HG03460 (cell line): ENCODE measurements around the gene PEPD.

Source experiments
- ATAC-seq: cut with Tn5 transposase; IDR thresholded peaks from one replicate; pipeline ENCODE4 v1.9.1; 2021; ENCODE audit not compliant: unreplicated experiment

Gene PEPD

GRCh38 chr19:33461256-33462111 lies 60.1 kb downstream of the PEPD start:
- ATAC-seq = no peak

DNA sequence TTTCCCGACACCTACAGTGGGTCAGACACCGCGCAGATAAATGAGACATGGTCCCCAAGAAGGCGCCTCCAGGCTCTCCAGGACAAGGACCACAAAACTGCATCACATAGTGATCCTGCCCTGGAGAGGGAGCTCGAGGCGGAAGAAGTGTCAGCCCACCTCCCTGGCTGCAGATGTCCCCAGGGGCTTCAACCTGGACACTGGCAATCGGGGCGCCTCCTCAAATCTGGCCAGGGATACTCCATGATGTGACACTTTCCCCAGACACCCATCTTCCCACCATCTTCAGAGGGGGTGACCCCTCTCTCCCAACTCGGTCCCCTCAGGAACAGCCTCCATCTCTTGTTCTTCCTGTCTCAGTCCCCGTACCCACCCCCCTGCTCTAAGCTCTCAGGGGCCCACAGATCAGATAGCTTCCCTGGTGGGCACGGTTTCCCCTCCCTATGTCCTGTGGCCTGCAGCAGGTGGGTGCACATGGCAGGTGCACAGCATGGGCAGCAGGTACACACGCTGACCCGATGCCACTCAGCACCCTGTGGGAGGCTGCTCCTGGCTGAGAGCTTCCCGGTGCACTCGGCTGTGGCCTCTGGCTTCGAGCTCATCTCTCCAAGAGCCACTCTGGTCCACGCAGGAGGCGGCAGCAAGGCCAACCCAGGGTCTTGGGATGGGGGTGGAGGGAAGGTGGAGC lies 61.2 kb downstream of the PEPD start:
- no peak for ATAC-seq

DNA sequence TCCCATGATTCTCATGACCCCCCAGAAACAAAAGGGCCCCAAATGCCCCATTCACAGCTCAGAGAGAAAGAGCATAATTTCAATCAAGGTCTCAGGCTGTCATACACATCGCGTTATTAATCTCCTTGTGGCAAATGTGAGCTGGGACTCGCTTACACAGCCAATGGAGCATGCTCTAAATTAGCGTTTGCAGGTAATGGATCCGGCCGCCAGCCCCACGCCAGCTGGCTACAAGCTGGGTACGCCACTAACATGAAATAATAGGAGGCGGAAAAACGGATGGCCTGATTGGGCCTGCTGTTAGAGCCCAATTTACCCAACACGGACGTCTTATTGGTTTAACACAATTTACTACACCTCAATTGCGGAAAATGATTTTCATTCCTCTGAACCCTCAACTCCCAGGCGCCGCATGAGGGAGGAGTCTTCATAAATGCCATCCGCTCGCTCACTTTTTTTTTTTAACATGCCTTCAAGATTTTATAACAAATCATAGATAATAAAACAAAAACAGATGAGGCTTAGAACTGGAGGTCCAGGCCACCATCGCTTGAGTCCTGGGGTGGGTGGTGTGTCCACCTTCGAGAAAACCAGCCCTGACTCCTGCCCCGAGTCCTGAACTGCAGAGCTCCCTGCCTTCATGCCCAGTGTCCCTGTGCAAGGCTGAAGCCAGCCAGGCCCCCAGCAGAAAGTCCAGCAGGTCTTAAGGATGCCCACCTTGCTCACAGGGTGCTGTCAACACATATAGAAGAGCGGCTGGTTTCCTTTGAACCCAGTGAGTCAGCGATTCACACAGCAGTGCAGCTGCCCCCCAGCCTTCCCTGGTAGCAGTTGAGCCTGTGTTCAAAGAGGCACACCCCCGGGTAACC lies 62.1 kb downstream of the PEPD start:
- ATAC-seq = no peak

DNA sequence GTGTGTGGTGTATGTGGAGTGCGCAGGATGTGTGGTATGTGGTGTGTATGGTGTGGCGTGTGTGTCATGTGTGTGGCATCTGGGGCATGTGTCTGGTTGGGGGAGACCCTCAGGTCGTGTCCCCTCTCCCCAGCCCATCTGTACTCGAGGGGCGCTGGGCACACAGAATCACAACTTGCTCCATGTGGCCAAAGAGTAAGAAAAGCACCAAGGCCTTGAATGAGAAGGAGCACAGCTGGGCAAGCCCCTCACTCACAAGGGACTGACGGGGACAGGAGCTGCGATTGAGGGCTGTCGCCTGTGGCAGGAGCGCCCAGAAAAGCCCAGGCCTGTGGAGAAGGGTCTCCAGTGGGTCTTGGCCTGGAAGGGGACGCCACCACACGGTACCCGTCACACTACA lies 62.8 kb downstream of the PEPD start:
- no peak for ATAC-seq

DNA sequence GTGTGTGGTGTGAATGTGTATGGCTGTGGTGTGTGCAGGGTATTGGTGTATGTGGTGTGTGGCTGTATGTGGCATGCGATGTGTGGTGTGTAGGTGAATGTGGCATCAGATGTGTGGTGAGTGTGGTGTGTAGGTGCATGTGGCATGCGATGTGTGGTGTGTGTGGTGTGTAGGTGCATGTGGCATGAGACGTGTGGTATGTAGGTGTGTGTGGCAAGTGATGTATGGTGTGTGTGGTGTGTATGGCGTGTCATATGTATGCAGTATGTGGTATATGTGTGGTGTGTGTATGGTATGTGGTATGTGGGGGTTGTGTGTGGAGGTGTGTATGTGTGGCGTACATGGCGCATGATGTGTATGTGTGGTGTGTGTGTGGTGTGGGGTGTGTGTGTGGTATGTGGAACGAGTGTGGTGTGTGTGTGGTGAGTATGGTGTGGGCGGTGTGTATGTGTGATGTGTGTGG lies 63.4 kb downstream of the PEPD start:
- no peak for ATAC-seq

GRCh38 chr19:33456845-33457220 lies 64.8 kb downstream of the PEPD start:
- ATAC-seq = no peak

- no peak for ATAC-seq
Measured at GRCh38 chr19:33456076-33456844, 65.3 kb downstream of the PEPD start.

DNA sequence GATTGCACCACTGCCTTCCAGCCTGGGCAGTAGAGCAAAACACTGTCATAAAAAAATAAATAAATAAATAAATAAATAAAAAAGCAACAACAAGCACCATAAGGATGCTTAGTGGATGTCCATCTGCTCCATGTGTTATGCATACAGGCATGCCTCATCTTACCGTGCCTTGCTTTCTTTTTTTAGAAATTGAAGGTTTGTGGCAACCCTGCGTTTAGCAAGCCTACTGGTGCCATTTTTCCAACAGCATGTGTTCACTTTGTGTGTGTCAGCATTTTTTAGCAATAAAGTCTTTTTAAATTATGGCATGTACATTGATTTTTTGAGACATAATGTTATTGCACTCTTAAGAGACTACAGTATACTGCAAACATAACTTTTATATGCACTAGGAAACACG lies 68.3 kb downstream of the PEPD start:
- ATAC-seq = no peak

- ATAC-seq = no peak
Measured at GRCh38 chr19:33450689-33451088, 70.9 kb downstream of the PEPD start.

DNA sequence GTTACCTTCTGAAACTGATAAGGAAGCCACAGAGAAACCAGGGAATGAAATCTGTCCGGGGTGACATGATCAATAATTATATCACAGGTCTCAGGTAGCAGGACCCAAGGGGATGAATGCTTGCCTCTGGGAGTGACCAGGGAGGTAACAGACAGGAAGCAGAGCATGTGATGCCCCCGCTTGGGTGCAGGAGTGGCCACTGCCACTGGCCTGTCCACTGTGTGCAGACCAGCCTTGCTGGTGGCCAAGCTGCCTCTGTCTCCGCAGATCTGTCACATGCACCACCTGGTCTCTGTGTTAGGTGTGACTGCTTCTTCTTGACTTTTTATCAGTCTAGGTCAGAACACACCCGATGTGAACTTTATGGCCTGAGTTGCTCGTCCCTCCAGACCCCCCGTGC lies 71.8 kb downstream of the PEPD start:
- ATAC-seq = no peak

DNA sequence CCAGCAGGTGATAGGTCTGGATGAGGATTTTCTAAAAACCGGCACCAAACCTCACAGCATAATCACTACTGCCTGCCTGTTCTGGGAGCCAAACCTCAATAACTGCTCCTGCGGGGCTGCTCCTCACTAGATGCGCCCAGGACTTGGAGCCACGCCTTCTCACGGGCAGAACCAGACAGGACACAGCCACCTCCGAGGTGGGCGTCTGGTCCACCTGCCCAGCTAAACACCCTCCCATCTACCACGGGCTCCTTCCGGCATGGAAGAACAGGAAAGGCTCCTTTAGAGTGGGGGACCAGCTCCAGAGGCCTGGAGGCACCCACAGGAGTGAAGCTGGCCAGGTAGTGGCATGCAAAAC lies 73.5 kb downstream of the PEPD start:
- no peak for ATAC-seq

DNA sequence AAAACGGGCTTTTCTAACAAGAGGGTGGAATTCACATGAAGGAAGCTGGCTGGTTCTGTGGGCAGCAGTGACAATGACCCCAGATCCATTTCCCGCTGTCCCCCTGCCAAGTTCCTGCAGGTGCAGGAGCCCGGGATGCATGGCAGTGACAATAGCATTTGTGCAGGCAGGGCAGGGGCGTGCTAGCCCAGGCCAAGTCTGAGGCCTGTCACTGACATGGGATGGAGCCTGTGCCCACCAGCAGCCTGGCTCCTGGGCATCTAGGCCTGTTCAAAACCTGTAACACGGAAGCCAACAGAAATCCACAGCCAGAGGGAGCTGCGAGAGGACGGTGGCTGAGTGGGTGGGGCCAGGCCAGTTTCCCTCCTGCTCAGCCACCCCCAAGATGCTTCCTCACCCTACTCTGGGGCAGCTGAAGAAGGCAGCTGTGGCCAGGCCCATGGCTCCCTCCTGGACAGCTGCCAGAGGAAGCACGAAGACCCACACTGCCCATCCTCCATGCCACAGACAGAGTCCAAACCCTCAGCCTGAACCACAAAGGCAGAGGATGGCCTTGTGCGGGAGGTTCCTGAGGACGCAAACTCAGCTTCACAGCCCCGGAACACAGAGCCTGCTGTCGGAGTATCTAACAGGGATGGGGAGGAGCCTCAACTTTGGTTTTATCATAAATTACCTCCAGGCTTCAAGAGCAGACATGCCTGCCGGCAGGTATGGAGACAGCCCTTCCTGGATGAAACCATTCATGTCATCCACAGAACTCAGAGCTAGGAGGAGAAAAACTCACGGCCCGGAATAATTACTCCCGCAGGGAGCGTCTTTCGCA lies 74.0 kb downstream of the PEPD start:
- no peak for ATAC-seq

GRCh38 chr19:33446330-33447293 lies 75.0 kb downstream of the PEPD start:
- ATAC-seq = no peak

GRCh38 chr19:33445442-33446329 lies 75.9 kb downstream of the PEPD start:
- no peak for ATAC-seq

DNA sequence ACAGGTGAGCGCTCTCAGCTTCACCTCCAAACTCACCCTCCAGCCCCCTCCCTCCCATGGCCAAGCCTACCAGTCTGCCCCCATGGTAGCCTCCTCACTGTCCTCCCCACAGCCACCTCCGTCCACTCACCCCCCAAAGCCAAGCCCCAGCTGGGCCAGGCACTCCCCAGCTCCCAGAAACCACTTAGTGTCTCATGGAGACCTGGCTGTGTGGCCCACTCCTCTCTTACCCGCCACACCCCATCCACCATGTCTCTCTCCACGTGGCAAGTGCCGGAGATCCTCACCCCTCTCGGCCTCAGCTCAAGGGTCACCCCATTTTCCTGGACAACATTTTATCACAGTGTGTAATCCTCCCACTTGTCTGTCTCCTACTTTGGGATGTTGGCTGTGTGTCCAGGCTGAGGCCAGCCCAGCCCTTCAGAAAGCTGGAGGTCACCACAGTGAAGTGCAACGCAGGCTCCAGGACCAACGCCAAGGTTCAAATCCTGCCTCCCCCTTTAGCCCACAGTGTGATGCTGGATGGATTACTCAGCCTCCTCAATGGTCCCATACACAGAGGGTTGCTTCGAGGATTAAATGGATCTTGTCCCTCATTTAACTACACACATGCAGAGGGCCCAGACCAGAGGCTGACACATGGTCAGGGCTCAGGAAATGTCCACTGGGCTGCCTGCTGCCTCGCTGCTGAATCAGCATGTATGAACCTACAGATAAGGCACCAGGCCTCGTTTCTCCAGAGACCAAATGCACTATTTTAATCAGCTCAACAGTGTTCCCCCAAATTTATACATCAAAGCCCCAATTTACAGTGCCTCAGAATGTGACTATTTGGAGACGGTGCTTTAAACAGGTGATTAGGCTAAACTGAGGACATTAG lies 76.8 kb downstream of the PEPD start:
- no peak for ATAC-seq

DNA sequence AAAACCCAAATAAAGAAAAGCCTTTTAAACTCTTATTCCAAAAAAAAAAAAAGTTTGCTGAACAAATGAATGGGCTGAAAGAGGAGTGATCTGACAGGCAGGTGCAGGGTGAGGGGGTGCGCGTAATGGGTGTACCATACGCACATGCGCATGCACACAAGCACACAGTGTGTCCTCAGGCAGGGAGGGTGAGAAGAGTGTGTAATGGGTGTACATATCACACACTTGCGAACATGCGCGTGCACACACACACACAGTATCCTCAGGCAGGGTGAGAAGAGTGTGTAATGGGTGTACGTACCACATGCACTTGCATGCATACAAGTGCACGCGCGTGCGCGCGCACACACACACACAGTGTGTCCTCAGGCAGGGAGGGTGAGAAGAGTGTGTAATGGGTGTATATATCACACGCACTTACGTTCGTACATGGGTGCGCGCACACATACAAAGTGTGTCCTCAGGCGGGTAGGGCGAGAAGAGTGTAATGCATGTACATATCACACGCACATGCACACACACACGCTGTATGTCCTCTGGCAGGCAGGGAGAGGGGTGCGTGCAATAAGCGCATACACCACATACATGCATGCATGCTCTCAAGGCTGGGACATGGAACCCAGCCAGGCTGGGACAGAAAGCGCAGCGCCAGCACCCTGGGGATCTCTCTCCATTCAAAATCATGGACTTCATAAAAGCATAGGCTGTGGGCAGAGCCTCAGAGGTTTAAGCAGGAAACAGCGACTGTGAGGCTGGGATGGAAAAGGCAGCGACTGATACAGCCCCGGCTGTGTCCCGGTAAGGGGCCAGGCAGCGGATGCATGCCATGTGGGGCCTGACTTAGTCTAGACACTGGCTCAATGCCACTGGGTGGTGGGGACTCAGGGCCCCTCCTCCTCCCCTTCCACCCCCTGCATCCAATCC lies 77.7 kb downstream of the PEPD start:
- no peak for ATAC-seq
